K562 (cell line): ENCODE data around the gene POU2F3. TPM values are rescaled to one million over a fixed set of nuclear protein-coding genes. Genes with fewer than 3 reads are reported as not detected.

Experiments used
- ATAC-seq: fragments of 200-7000 bp; cut with Tn5 transposase; 3 replicates; pipeline ENCODE4 v1.9.1; 2020; ENCODE audit warnings: moderate library complexity
- BruUV-seq: library from RNA; stranded (reverse); fragments of 400-500 nt; replicated peaks from 2 replicates; lab custom pipeline; 2021; lab: Mats Ljungman, UMichigan
- CTCF ChIA-PET: fragments of 300-600 bp; formaldehyde crosslinking; extraction: SDS; loops from one replicate; lab custom pipeline; 2021; ENCODE audit warnings: low intra/inter-chr PET ratio; lab: Yijun Ruan, JAX
- POLR2A ChIA-PET: fragments of 300-600, 350-650 bp; sonication (Branson Sonifier 250); formaldehyde crosslinking; extraction: SDS; loops from one replicate; lab custom pipeline; 2021; ENCODE audit warnings: antibody characterized with exemption, inconsistent platforms; lab: Yijun Ruan, JAX
- DNase-seq, 4 experiments: peaks; one replicate each; pipeline versions ENCODE4 v3.0.0 to v3.0.0-alpha.2; 2011 to 2018; ENCODE audit warnings: low spot score in 3 of 4, mixed read lengths in 3 of 4; ENCODE audit errors: extremely low read depth in 1 of 4
- FAIRE-seq: peaks from 2 replicates; lab custom pipeline; 2011; peaks lifted over from hg19 to GRCh38; lab: Jason Lieb, UNC
- H2AFZ ChIP-seq: 2 replicates; pipeline ENCODE4 v1.6.0; 2011; ENCODE audit warnings: low read depth, low read length, control low read depth, inconsistent platforms
- H3K27ac ChIP-seq: fragments of 200-600 bp; 3 replicates; pipeline ENCODE4 v1.8.0; 2011; ENCODE audit warnings: low read depth, mild to moderate bottlenecking, control low read depth, inconsistent platforms, low read length, moderate library complexity, mixed read lengths; ENCODE audit errors: extremely low read depth
- H3K27me3 ChIP-seq, 2 experiments: fragments of 300-600 bp in 1 of 2; 2 replicates in 1 of 2; 3 replicates in 1 of 2; pipeline versions ENCODE4 v1.6.0 to v1.8.0; 2011; ENCODE audit warnings: inconsistent platforms in 2 of 2, low read length in 2 of 2, mild to moderate bottlenecking in 1 of 2, mixed read lengths in 1 of 2, moderate library complexity in 1 of 2; ENCODE audit not compliant: control insufficient read depth in 2 of 2, insufficient read depth in 2 of 2
- H3K36me3 ChIP-seq: fragments of 300-600 bp; 3 replicates; pipeline ENCODE4 v1.8.0; 2011; ENCODE audit warnings: mild to moderate bottlenecking, low read length, inconsistent platforms; ENCODE audit not compliant: control insufficient read depth, insufficient read depth
- H3K4me1 ChIP-seq, 2 experiments: fragments of 200-600 bp in 1 of 2; replicated peaks in 1 of 2; 2 replicates in 1 of 2; 3 replicates in 1 of 2; pipeline versions ENCODE4 v1.5.1 to v1.8.0; 2011; ENCODE audit warnings: inconsistent platforms in 2 of 2, low read length in 2 of 2, mild to moderate bottlenecking in 1 of 2, mixed read lengths in 1 of 2, moderate library complexity in 1 of 2; ENCODE audit not compliant: control insufficient read depth in 2 of 2, insufficient read depth in 2 of 2
- H3K4me2 ChIP-seq: 2 replicates; pipeline ENCODE4 v1.6.1; 2011; ENCODE audit warnings: low read length, control low read depth, inconsistent platforms, mixed read lengths; ENCODE audit not compliant: insufficient read depth
- H3K4me3 ChIP-seq: fragments of 200-600 bp; sonication (generic), shearing (Covaris generic); 2 replicates; pipeline ENCODE4 v1.5.1; 2016; ENCODE audit warnings: control low read depth, inconsistent platforms
- H3K79me2 ChIP-seq: fragments of 200-600 bp; 3 replicates; pipeline ENCODE4 v1.8.0; 2011; ENCODE audit warnings: low read length, inconsistent platforms; ENCODE audit not compliant: control insufficient read depth, insufficient read depth
- H3K9ac ChIP-seq, 2 experiments: 2 replicates each; pipeline versions ENCODE4 v1.6.0 to v1.6.1; 2011; ENCODE audit warnings: low read depth in 2 of 2, low read length in 2 of 2, control low read depth in 1 of 2, inconsistent platforms in 1 of 2, mild to moderate bottlenecking in 1 of 2, mixed read lengths in 1 of 2; ENCODE audit not compliant: insufficient read depth in 1 of 2
- H3K9me1 ChIP-seq: one replicate; pipeline ENCODE4 v1.6.0; 2011; ENCODE audit warnings: inconsistent platforms, mild to moderate bottlenecking, low read length, moderate library complexity; ENCODE audit not compliant: control insufficient read depth, insufficient read depth
- H3K9me3 ChIP-seq: replicated peaks from 2 replicates; pipeline ENCODE4 v1.5.1; 2011; ENCODE audit warnings: low read depth, low read length, inconsistent platforms; ENCODE audit not compliant: control insufficient read depth, insufficient read depth
- H4K20me1 ChIP-seq: replicated peaks from 2 replicates; pipeline ENCODE4 v1.6.1; 2011; ENCODE audit warnings: low read length, inconsistent platforms, mixed read lengths; ENCODE audit not compliant: control insufficient read depth, insufficient read depth
- EWSR1 ChIP-seq: fragments of 450-650 bp; IDR thresholded peaks from 2 replicates; pipeline ENCODE4 v1.6.1; 2018; ENCODE audit warnings: borderline replicate concordance, mild to moderate bottlenecking, low read depth, moderate library complexity; ENCODE audit not compliant: partially characterized antibody
- FOSL1 ChIP-seq: fragments of 200-800 bp; sonication (Bioruptor generic); conservative IDR thresholded peaks from 2 replicates; pipeline ENCODE4 v1.6.1; 2016; ENCODE audit warnings: missing genetic modification characterization, missing compliant biosample characterization
- THRA ChIP-seq: fragments of 450-650 bp; IDR thresholded peaks from 2 replicates; pipeline ENCODE4 v1.6.1; 2017; ENCODE audit warnings: mild to moderate bottlenecking, moderate library complexity
- ZNF133 ChIP-seq: fragments of 250-450 bp; sonication (Bioruptor Pico); IDR thresholded peaks from 2 replicates; pipeline ENCODE4 v1.4.0; 2020; ENCODE audit warnings: mild to moderate bottlenecking
- ZNF174 ChIP-seq: fragments of 250-450 bp; sonication (Bioruptor Pico); IDR thresholded peaks from 2 replicates; pipeline ENCODE4 v1.4.0; 2020; ENCODE audit warnings: mild to moderate bottlenecking
- ZNF239 ChIP-seq: fragments of 250-450 bp; sonication (Bioruptor Pico); IDR thresholded peaks from 2 replicates; pipeline ENCODE4 v1.4.0; 2020; ENCODE audit warnings: mild to moderate bottlenecking
- ZNF253 ChIP-seq: fragments of 250-450 bp; sonication (Bioruptor Pico); conservative IDR thresholded peaks from 2 replicates; pipeline ENCODE4 v1.6.1; 2021; ENCODE audit warnings: mild to moderate bottlenecking
- ZNF384 ChIP-seq: IDR thresholded peaks from 2 replicates; pipeline ENCODE4 v1.6.1; 2012; ENCODE audit warnings: low read depth, low read length, improper control_type of control experiment
- WGBS: fragments of 100-300 bp; shearing (Covaris generic); methylation state at CpG from one replicate; pipeline ENCODE4 v1.1.6; 2016; ENCODE audit warnings: low coverage, mixed read lengths; ENCODE audit not compliant: insufficient coverage; ENCODE audit errors: missing lambda C conversion rate; 5-methylcytosine and 5-hydroxymethylcytosine counted together
- in situ Hi-C: fragments of 300-500 bp; cut with MboI; formaldehyde crosslinking; loops from 4 replicates; pipeline ENCODE4 v1.15.0; 2018; ENCODE audit warnings: inconsistent platforms, mixed read lengths
- intact Hi-C: fragments of 100-400 bp; cut with micrococcal nuclease; formaldehyde crosslinking; loops from 2 replicates; pipeline ENCODE4 v1.14.2; 2022
- polyA plus RNA-seq, 8 experiments: library from polyadenylated mRNA; depleted of rRNA in 4 of 8; stranded (reverse) in 5 of 8; unstranded in 3 of 8; fragments of >200 nt; fragmentation: Nextera tagmentation in 2 of 8; fragmentation: Illumina TruSeq in 1 of 8; extraction: Ambion mirVana in 2 of 8; extraction: Trizol in 1 of 8; gene quantifications; 2 replicates each; pipeline versions ENCODE4 v1.2.1 to v1.2.3, GENCODE V29; 2011 to 2014; ENCODE audit warnings: inconsistent platforms in 1 of 8, missing spikeins in 1 of 8
- total RNA-seq, 7 experiments: library from RNA; depleted of rRNA in 6 of 7; stranded (reverse); fragments of >200 nt in 6 of 7; fragmentation: Illumina TruSeq in 2 of 7; extraction: Trizol in 2 of 7; gene quantifications; 2 replicates each; pipeline versions ENCODE4 v1.2.1 to v1.2.3, GENCODE V29; 2011 to 2021; ENCODE audit warnings: low replicate concordance in 1 of 7

Gene POU2F3
- total and polyA plus RNA-seq, 9 of the 15 experiments (the other 6 are each of a cell fraction or from before 2014, with no cell fraction given), result not detected

- in situ Hi-C loops (no loop called here), intact Hi-C loops (no loop called here)
- peaks cover 0 to 7% of the 10 kb centered on the region in 2 experiments; a peak in 3 of 5 replicates for H3K4me1 ChIP-seq
- no peaks in the 10 kb centered on the region; the same call in 1 of the 2 replicates for H4K20me1 ChIP-seq
- no peaks in the 10 kb centered on the region for H3K9me1 ChIP-seq
- no peak overlapping the region for H3K4me2 ChIP-seq
- no peak for TF ChIP-seq EWSR1
- TF ChIP-seq FOSL1 (tag), result peak; percentile 84
- peaks cover 9 to 16% of the 10 kb centered on the region in 2 experiments for H3K27me3 ChIP-seq
- no TSS peak for BruUV-seq
- H2AFZ ChIP-seq, result no peak overlapping the region
- H3K36me3 ChIP-seq, result no peaks in the 10 kb centered on the region
- no peak overlapping the region for H3K9ac ChIP-seq
- POLR2A ChIA-PET, result no interaction called here
- DNase-seq, result no peak
- FAIRE-seq, result no peak
- ATAC-seq, result no peak
- no peaks in the 10 kb centered on the region for H3K9me3 ChIP-seq
- WGBS, result 46% methylated on average over 2 of the region's 2 CpGs
- H3K4me3 ChIP-seq, result no peak overlapping the region
- no peaks in the 10 kb centered on the region for H3K79me2 ChIP-seq
- CTCF ChIA-PET, result no interaction called here
- H3K27ac ChIP-seq, result no peak overlapping the region
Measured at GRCh38 chr11:120272303-120272702, 32.4 kb downstream of the POU2F3 start.

GRCh38 chr11:120273432-120273831 is 33.5 kb downstream of the POU2F3 start:
- in situ Hi-C loops (no loop called here), intact Hi-C loops (no loop called here)
- no peak for FAIRE-seq
- no TSS peak for BruUV-seq
- ATAC-seq, result no peak; the same call in 2 of the 3 replicates
- Histone ChIP-seq H3K27me3 (peaks cover 9 to 12% of the 10 kb centered on the region in 2 experiments), H3K27ac (no peak overlapping the region), H3K79me2 (no peaks in the 10 kb centered on the region), H3K4me2 (no peak overlapping the region), H3K4me1 (peaks cover 0 to 7% of the 10 kb centered on the region in 2 experiments; a peak in 3 of 5 replicates), H3K9me1 (no peaks in the 10 kb centered on the region), H3K36me3 (no peaks in the 10 kb centered on the region), H4K20me1 (no peaks in the 10 kb centered on the region; the same call in 1 of the 2 replicates), H2AFZ (no peak overlapping the region), H3K9ac (no peak overlapping the region), H3K4me3 (no peak overlapping the region), H3K9me3 (no peaks in the 10 kb centered on the region)
- 35% methylated on average over 2 of the region's 2 CpGs for WGBS
- ChIA-PET CTCF (no interaction called here), POLR2A (no interaction called here)
- DNase-seq, result no peak
- TF ChIP-seq ZNF253, result no peak
- no peak for TF ChIP-seq ZNF384
- no peak for TF ChIP-seq THRA
- no peak for TF ChIP-seq ZNF133
- no peak for TF ChIP-seq ZNF239 (CRISPR knock-in tag)
- TF ChIP-seq ZNF174 (CRISPR knock-in tag), result no peak
